HG03558 (cell line): ENCODE data around the gene TMEM225B.
"Not testable (repeated sequence)": the region's sequence is repeated elsewhere in the genome, so short reads cannot be mapped to it uniquely, and the experiment has no call there.

Experiments
- ATAC-seq: cut with Tn5 transposase; IDR thresholded peaks from one replicate; pipeline ENCODE4 v1.9.1; 2021; ENCODE audit warnings: moderate number of reproducible peaks; ENCODE audit not compliant: unreplicated experiment; ENCODE audit errors: extremely low read depth

Gene TMEM225B

GRCh38 chr7:99576251-99576650 lies 21.8 kb upstream of the TMEM225B start:
- ATAC-seq: no peak

- ATAC-seq: no peak
These were observed 18.6 kb upstream of the TMEM225B start for GRCh38 chr7:99579281-99579955.

- ATAC-seq: no peak
These were observed 17.9 kb upstream of the TMEM225B start for GRCh38 chr7:99579956-99580777.

- not testable (repeated sequence) for ATAC-seq
These were observed 17.2 kb upstream of the TMEM225B start for GRCh38 chr7:99580778-99581332.

GRCh38 chr7:99588868-99589267 lies 9.2 kb upstream of the TMEM225B start:
- ATAC-seq: no peak

- ATAC-seq: no peak
These were observed 2.9 kb upstream of the TMEM225B start for GRCh38 chr7:99594948-99595745.

GRCh38 chr7:99596408-99596955 lies 1.6 kb upstream of the TMEM225B start:
- no peak for ATAC-seq

- no peak for ATAC-seq
These were observed 1.8 kb downstream of the TMEM225B start for GRCh38 chr7:99599836-99600235.

GRCh38 chr7:99601656-99602310 lies 3.7 kb downstream of the TMEM225B start:
- ATAC-seq: no peak

GRCh38 chr7:99605527-99605926 lies 7.5 kb downstream of the TMEM225B start:
- ATAC-seq: no peak

GRCh38 chr7:99606531-99606930 lies 8.5 kb downstream of the TMEM225B start:
- no peak for ATAC-seq

- ATAC-seq: no peak
These were observed 9.5 kb downstream of the TMEM225B start for GRCh38 chr7:99607548-99607947.

GRCh38 chr7:99614495-99614894 lies 16.4 kb downstream of the TMEM225B start:
- no peak for ATAC-seq

GRCh38 chr7:99615989-99616358 lies 17.9 kb downstream of the TMEM225B start:
- no peak for ATAC-seq

- ATAC-seq: no peak
These were observed 18.5 kb downstream of the TMEM225B start, which contains the start of gene ZSCAN25 for GRCh38 chr7:99616359-99617191. ZSCAN25 (plus strand) TSS chr7:99616946; CDS start chr7:99619607, 2,661 bp downstream.

GRCh38 chr7:99617192-99617781 lies 19.2 kb downstream of the TMEM225B start:
- no peak for ATAC-seq

GRCh38 chr7:99618726-99619125 lies 20.7 kb downstream of the TMEM225B start:
- ATAC-seq: no peak

GRCh38 chr7:99619571-99620130 lies 21.6 kb downstream of the TMEM225B start:
- no peak for ATAC-seq
